ENCODE results near the gene CACNA1S.

- TF ChIP-seq POLR2AphosphoS5 (IDR thresholded peaks at IDR 0.05; ENCODE audit: low read depth, low read length) (no peak), TAF1 (IDR thresholded peaks at IDR 0.05; ENCODE audit: borderline replicate concordance, low read depth, low read length) (no peak), POLR2A (IDR thresholded peaks at IDR 0.05; ENCODE audit: low read depth, low read length) (no peak)
These were observed 1.4 kb upstream of the CACNA1S start for GRCh38 chr1:201113451-201114244.

Data from GM12892 (cell line).